Thymus (tissue), 11 donors: Measurements from ENCODE around the gene CAT. TPM values are rescaled to one million over a fixed set of nuclear protein-coding genes. Genes with fewer than 3 reads are reported as not detected.

ENCODE experiments used
- DNase-seq, 9 donors: peaks; one replicate each; pipeline ENCODE4 v3.0.0-alpha.2; 2013; ENCODE audit warnings: low spot score in 9 of 9, low read depth in 6 of 9, missing footprints in 1 of 9
- H3K27ac ChIP-seq, 2 donors: one replicate each; pipeline ENCODE4 v1.5.1; 2013; ENCODE audit warnings: control low read depth in 1 of 2, low read depth in 1 of 2, low read length in 1 of 2, mild to moderate bottlenecking in 1 of 2, moderate library complexity in 1 of 2
- H3K27me3 ChIP-seq, 2 donors: one replicate each; pipeline ENCODE4 v1.5.1; 2013; ENCODE audit warnings: low read length in 1 of 2; ENCODE audit not compliant: control insufficient read depth in 2 of 2, insufficient read depth in 1 of 2
- H3K36me3 ChIP-seq, 2 donors: one replicate each; pipeline ENCODE4 v1.5.1; 2013; ENCODE audit warnings: low read length in 1 of 2, mild to moderate bottlenecking in 1 of 2, moderate library complexity in 1 of 2; ENCODE audit not compliant: control insufficient read depth in 2 of 2, insufficient read depth in 2 of 2
- H3K4me1 ChIP-seq, 2 donors: one replicate each; pipeline ENCODE4 v1.5.1; 2013; ENCODE audit warnings: low read length in 2 of 2; ENCODE audit not compliant: control insufficient read depth in 2 of 2, insufficient read depth in 2 of 2
- H3K4me3 ChIP-seq, 2 donors: one replicate each; pipeline ENCODE4 v1.5.1; 2013; ENCODE audit warnings: low read length in 2 of 2, control low read depth in 1 of 2, mild to moderate bottlenecking in 1 of 2
- H3K9me3 ChIP-seq, 2 donors: one replicate each; pipeline ENCODE4 v1.5.1; 2013; ENCODE audit warnings: low read length in 1 of 2, mild to moderate bottlenecking in 1 of 2; ENCODE audit not compliant: control insufficient read depth in 2 of 2, insufficient read depth in 1 of 2
- WGBS: extraction: QIAGEN DNeasy Blood & Tissue Kit; methylation state at CpG from one replicate; pipeline ENCODE4 v1.1.7; 2013; 5-methylcytosine and 5-hydroxymethylcytosine counted together
- polyA plus RNA-seq: library from polyadenylated mRNA; stranded (reverse); fragments of 200-250 nt; gene quantifications from one replicate; pipeline ENCODE4 v1.2.3, GENCODE V29; 2013
- total RNA-seq: library from RNA; stranded (reverse); fragments of 120-200 nt; gene quantifications from one replicate; pipeline ENCODE4 v1.2.4, GENCODE V29; 2013
- donor health status: healthy.

Gene CAT
- total and polyA plus RNA-seq, 2 donors, result 69.6 to 92.4 TPM

DNA sequence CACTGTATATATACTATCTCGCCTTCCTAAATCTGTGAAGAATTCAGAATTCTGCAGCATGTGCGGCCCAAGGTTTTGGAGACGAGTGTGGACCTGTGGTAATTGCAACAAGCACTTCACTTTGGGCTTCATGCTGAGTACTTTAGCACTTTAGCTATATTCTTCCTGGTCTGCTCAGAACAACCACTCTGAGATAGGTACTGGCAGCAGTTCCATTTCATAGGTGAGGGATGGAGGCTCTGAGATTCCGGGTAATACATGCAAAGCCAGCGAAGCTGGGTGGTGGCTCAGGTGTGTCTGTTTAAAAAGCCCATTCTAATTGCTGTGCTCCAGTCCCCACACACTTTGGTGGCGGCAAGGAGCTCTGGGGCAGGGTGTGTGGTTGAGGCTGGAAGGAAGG lies 68.4 kb downstream of the CAT start:
- no peak for DNase-seq
- 98% methylated on average over 6 of the region's 6 CpGs for WGBS
- Histone ChIP-seq H3K4me3 (no peak overlapping the region), H3K27ac (no peak overlapping the region), H3K4me1 (no peaks in the 10 kb centered on the region), H3K27me3 (no peaks in the 10 kb centered on the region), H3K9me3 (no peaks in the 10 kb centered on the region), H3K36me3 (no peaks in the 10 kb centered on the region)

DNA sequence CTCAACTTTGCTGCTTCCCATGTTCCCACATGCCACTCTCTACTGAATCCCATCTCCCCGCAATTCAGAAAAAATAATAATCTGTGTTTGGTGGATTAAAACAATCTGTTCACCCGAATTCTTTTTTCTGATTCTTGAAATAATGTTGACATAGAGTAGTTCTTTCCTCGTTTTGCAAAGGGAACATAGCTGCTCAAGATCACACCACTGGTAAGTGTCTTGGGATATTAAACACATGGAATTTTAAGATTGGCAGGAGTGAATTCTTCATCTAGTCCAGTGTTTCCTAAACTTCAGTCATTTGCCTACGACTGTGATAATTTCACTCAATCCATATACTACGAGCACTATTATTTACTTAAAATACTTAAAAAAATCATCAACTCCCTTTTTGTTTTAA lies 68.9 kb downstream of the CAT start:
- 97% methylated on average over 5 of the region's 5 CpGs for WGBS
- no peak for DNase-seq
- H3K27me3 ChIP-seq, result no peaks in the 10 kb centered on the region
- H3K36me3 ChIP-seq, result no peaks in the 10 kb centered on the region
- no peak overlapping the region for H3K27ac ChIP-seq
- H3K4me1 ChIP-seq, result no peaks in the 10 kb centered on the region
- no peaks in the 10 kb centered on the region for H3K9me3 ChIP-seq
- H3K4me3 ChIP-seq, result no peak overlapping the region

DNA sequence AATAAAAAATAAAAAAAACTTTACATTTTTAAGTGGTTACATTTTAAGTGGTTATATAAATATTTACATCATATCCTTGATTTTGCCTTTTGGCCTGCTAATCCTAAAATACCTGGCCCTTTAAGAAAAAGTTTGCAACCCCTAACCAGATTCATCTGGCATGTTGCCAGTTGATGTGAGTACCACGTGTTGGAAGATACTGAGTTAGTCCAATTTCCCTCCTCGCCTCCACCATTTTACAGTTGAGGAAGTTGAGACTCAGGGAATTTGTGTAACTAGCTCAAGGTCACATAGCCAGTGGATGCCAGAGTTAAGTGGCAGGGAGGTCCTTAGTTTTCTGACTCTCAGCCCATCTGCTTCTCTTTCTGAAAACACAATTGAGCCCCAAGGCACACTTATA lies 69.8 kb downstream of the CAT start:
- Histone ChIP-seq H3K27ac (no peak overlapping the region), H3K4me3 (no peak overlapping the region), H3K27me3 (no peaks in the 10 kb centered on the region), H3K36me3 (no peaks in the 10 kb centered on the region), H3K4me1 (no peaks in the 10 kb centered on the region), H3K9me3 (no peaks in the 10 kb centered on the region)
- 44% methylated on average over 2 of the region's 2 CpGs for WGBS
- DNase-seq, result no peak

DNA sequence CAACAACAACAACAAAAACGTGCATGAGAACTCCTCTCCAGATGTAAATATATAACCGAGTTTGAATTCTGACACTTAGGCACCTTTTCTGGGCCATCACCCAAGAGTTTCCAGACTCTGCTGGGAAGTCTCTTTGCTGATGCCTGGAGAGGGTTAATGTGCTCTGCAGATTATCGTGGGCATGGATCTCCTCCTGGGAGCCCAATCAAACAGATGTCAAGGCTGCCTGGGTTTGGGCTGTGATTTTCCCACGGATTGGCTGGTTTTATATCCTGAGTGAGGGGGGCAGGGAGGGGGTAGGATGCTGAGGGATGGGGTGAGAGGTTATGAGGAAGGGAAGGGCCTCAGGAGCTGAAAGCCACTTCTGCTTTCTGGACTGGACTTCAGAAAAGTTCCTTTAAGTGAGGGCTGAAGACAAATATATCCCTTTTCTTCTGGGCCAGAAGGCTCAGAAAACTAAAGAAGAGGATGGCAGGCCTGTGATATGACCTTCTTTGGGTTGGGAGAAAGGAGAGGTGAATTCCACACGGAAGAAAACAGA lies 70.7 kb downstream of the CAT start:
- no peak overlapping the region for H3K27ac ChIP-seq
- DNase-seq, result no peak
- no peaks in the 10 kb centered on the region for H3K4me1 ChIP-seq
- WGBS, result 48% methylated on average over 5 of the region's 5 CpGs
- no peaks in the 10 kb centered on the region for H3K36me3 ChIP-seq
- H3K4me3 ChIP-seq, result no peak overlapping the region
- H3K27me3 ChIP-seq, result no peaks in the 10 kb centered on the region
- H3K9me3 ChIP-seq, result no peaks in the 10 kb centered on the region

DNA sequence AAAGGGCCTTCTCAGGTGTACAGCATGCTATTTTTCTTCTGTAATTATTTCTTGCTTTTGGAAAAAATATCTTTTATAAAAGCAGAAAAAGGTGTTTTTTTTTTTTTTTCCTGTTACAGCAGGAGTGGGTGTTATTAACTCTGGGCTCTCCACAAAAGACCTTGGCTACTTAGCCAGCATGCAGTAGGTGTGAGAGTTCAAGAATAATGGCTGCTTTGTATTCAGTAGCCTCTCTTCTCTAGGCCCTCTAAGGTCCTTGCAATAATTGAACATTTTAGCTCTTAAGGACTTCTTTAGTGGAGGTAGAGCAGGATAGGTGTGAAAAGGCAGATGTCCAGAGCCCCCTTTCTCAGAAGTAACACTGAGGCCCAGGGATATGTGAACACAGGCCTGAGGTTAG lies 71.5 kb downstream of the CAT start:
- no peak for DNase-seq
- H3K4me3 ChIP-seq, result no peak overlapping the region

DNA sequence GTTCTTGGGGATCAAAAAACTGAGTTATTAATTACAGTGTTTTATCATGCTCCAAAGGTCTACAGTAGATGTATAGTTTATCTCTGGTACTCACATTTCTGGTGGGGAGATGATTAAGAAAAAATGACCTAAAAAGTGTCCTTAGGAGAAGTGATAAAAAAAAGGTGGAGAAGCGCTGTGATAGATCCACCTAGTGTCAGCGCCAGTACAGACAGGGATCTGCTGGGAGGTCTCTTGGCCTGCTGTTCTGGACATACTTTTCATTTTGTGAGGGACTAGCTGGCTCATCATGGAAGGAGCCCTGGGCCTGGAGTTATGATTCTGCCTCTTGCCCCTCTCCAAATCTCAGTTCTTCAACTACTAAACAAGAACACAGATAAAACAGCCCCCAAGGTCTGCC lies 71.9 kb downstream of the CAT start:
- no peak overlapping the region for H3K4me3 ChIP-seq
- no peaks in the 10 kb centered on the region for H3K36me3 ChIP-seq
- H3K9me3 ChIP-seq, result no peaks in the 10 kb centered on the region
- no peaks in the 10 kb centered on the region for H3K4me1 ChIP-seq
- WGBS, result 97% methylated on average over 2 of the region's 2 CpGs
- no peak for DNase-seq
- H3K27me3 ChIP-seq, result no peaks in the 10 kb centered on the region
- no peak overlapping the region for H3K27ac ChIP-seq

More for the DNA sequence above, 71.5 kb downstream of the CAT start:
- H3K36me3 ChIP-seq, result no peaks in the 10 kb centered on the region
- no peaks in the 10 kb centered on the region for H3K4me1 ChIP-seq
- H3K9me3 ChIP-seq, result no peaks in the 10 kb centered on the region
- H3K27me3 ChIP-seq, result no peaks in the 10 kb centered on the region
- no peak overlapping the region for H3K27ac ChIP-seq

DNA sequence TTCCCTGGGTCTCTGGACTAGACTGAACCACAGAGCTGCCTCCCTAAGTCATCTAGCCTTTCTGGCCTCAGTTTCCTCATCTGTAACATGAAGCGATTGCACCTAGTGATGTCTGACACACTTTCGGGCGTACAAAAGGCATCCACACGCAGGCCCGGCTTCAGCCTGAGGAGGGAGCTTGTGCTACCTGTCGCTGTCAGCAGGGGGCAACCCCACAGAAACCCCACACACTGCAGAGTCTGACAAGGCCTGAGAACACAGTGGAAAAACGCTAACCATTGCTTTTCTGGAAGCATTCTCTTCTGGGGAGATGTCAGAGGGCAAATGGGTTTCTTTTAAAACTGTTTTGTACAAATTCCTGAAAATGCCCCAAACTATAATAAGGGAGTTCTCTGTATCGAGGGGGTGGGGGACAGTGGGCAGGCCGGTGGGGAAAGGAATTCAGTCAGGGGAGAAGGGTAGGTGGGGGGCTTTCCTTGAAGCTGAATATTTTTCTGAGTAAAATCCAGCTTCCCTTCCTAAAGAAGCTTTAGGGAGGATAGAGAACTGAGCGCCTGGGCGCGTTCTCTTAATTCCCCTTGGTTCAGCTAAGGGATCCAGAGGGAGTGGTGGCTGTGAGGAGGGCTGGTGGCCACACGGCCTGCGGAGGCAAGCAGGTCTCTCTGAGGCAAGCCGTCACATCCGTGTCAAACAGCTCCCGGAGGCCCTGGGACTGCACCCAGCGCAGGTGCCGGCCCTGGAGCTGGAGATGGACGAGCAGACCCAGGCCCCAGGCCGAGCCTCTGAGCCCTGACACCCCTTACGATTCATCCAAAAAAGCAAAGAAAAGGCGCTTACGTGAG lies 74.3 kb downstream of the CAT start:
- H3K4me1 ChIP-seq, result no peaks in the 10 kb centered on the region
- no peaks in the 10 kb centered on the region for H3K36me3 ChIP-seq
- H3K9me3 ChIP-seq, result no peaks in the 10 kb centered on the region
- DNase-seq, result peak in 8 of 9 donors; percentile 11 to 57 (median 24)
- no peaks in the 10 kb centered on the region for H3K27me3 ChIP-seq
- whole genome bisulfite sequencing, result 81% methylated on average over 24 of the region's 24 CpGs
- no peak overlapping the region for H3K27ac ChIP-seq
- no peak overlapping the region for H3K4me3 ChIP-seq

DNA sequence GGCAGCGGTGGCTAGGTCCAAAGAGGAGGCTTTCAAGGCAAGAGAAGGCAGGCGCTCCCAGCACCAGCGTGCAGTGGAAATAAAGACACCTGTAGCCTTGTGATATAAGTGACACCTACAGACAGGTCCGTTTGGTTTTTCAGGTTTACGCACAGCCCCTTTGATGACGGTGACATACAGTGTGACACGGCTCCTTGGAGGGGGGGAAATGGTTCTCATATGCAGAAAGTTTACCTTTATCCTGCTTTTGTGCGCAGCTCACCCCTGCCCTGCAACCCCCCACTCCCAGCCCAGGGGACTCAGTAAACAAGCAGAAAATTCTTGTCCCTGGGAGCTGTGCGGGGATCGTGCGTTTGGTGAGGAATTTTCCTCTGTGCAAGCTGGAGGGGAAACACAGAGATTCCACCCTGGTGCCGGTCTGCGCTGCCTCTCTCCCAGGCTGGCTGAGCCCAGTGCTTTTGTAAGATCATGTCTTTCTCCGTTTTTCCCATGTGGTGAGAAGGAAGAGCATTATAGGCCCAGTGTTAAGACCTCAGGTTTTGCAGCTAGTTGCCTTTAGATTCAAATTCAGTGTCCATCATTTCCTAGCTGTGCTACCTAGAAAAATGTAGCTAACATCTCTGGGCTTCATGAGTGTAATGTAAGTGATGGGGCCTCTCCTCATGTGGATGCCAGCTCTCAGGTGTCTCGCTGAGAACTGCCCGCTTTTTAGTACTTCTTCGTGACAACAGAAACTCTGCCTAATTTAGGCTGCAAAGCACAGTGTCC lies 75.1 kb downstream of the CAT start, which contains the start of gene ELF5:
Gene ELF5 (minus strand): TSS at position 113 of the 768 bp plus-strand sequence. CDS start 8,045 bp downstream, outside the sequence.
- H3K9me3 ChIP-seq, result no peaks in the 10 kb centered on the region
- WGBS, result 96% methylated on average over 17 of the region's 17 CpGs
- no peaks in the 10 kb centered on the region for H3K4me1 ChIP-seq
- H3K27ac ChIP-seq, result no peak within 1 kb of the TSS
- no peaks in the 10 kb centered on the region for H3K27me3 ChIP-seq
- H3K36me3 ChIP-seq, result no peaks in the 10 kb centered on the region
- DNase-seq, result no peak
- H3K4me3 ChIP-seq, result no peak within 1 kb of the TSS

DNA sequence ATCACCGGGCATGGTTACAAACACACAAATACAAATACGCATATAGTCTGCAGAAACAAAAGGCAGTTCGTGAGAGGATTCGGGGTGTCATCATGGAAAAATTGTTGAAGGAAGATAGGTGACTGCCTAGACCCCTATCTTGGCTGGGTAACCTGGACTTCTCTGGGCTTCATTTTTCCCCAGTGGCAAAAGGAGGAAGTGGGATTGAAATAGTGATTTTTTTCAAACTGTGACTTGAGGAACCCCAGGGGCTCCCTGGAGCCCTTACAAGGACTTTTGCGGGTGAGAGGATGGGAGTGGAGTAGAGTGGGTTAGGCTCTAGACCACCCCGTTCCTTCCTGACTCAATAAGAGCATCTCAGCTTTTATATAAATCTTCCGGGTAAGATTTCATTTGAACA lies 75.9 kb downstream of the CAT start:
- Histone ChIP-seq H3K4me1 (no peaks in the 10 kb centered on the region), H3K9me3 (no peaks in the 10 kb centered on the region), H3K27ac (no peak overlapping the region), H3K27me3 (no peaks in the 10 kb centered on the region), H3K36me3 (no peaks in the 10 kb centered on the region), H3K4me3 (no peak overlapping the region)
- WGBS, result 94% methylated on average over 7 of the region's 7 CpGs
- DNase-seq, result no peak
